ENCODE measurements around the gene AMOTL1.

The AMOTL1 gene

DNA sequence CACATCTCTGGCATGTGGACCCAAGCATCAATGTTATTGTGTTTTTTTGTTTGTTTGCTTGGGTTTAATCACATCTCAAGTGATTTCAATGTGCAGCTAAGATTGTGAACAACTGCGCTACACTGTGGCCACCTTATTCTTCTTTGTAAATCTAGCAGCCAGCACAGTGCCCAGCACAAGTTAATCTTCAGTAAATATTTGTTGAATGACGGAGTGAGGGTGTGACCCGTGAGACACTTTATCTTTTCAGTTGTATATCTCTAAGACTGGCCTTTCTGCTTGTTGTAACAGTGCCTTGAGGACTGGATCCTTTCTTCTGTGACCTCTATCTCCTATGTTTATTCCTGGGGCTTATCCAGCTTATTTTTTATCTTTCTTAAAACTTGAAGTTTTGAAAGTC is 21.4 kb upstream of the AMOTL1 start:
- no peak for DNase-seq

DNA sequence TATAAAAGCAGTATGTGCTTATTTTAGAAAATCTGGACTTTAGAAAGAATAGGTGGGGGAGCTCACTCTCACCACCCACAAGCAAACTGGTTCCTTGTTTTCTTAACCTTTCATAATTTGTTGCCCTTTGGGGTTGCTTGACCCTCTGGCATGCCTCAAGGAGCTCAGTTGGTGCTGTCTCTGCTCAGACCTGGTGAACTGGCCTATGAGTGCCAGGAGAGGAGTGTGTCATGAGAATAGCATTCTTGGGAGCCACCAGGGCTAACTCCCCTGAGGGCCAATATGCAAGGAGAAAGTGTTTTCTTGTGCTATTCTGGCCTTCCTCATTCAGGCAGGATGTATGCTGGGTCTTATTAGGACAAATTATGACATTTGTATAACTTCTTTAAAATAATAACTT is 21.0 kb upstream of the AMOTL1 start:
- no peak for DNase-seq

DNA sequence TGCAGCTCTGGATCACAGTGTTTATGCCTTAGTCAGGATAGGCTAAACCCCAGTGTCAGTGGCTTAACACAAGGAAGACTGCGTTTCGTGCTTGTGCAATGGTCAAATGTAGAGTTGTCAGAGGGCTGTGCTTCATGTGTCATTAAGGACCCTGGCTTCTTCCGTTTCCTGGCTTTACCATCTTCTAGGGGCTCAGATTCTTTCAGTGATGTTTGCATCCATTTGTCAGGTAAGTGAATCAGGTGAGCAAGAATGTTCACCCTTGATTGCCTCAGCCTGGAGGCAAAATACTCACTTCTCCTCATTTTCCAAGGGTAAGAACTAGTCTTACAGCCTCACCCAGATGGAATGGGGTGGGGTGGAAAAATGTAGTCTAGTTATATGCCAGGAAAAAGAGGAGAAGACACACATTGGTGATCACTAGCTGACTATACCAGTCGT is 20.5 kb upstream of the AMOTL1 start:
- DNase-seq, result no peak

DNA sequence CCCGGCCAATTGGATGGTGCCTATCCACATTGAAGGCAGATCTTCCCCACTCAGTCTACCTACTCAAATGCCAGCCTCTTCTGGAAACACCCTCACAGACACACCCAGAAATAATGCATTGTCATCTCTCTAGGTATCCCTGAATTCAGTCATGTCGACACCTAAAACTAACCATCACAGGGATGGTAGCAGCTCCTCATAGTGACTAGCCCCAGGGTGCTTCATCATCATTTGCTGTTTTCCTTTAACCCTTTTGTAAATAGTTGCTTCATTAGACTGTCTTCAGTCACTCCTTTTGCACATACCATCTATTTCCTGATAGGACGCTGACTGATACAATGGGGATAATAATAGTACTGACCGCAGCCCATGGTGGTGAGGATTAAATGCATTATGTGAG is 18.8 kb upstream of the AMOTL1 start:
- DNase-seq, result no peak

DNA sequence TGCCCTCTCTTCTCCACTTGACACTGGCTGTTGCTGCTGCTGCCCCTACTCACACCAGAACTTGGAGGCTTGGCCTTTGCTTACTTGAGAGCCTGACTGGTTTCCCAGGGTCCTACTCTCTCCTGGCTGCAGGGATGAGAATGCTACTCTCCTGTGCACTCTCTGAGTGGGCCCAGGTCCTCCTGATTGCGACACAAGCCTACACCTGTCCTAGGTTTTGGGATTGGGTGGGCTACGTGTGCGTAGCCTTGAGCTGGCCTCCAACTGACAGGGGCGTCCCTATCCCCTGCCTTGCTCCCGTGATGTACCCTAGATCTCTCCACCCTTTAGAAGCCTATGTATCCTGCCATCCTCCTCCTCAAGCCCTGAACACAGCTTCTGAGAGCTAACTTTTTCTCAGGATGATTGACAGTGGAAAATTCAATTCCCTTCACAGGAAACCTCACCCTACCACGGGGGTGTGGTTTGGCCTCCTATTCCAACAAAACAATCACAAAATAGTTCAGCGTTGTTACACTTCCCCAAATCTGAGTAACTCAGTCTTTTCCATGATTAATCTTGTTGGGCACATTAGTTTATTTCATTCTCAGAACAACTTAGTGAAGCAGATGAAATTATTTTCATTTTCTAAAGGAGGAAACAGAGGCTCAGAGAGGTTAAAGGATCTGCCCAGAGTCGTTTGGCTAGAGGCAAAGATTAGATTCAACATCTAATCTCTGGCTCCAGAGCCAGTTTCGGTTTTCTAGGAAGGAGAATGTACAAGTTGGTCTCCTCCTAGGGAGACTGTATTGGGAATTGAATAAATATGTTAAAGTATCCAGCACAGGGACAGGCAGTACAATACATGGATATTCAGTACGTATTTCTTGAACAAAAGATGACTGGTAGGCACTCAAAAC is 17.6 kb upstream of the AMOTL1 start:
- DNase-seq, result no peak

DNA sequence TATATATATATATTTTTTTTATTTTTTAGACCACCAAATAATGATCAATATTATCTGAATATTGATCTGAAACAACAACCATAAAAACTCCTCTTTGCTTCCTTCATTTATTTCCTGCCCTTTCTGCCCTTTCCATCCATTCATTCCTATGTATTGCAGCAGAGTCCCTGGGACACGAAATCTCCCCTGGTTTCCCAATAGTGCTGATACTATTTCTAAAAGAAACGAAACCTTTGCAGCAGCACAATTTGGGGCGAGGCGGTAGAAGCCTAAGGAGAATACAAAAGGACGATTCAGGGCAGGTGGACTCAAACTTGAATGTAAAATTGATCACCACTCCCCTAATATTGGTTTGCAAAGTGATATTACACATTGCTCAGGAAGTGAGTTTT is 16.9 kb upstream of the AMOTL1 start:
- no peak for DNase-seq

DNA sequence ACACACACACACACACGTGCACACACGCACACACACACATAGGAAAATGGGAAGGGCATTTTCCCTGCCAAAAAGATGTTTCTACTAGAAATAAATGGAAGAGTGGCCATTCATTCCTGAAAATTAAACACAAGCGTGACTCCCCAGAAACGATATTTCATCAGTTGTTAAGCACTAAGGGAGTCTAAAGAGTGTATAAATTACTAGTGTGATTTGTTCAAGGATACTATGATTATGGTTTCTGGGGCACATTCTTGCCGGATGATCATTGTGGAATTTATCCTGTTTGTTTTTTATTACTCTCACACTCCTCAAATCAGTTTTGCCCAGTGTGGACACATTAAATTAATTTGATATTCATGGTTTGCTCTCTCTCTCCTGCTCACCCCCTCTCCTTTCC is 16.4 kb upstream of the AMOTL1 start:
- no peak for DNase-seq

DNA sequence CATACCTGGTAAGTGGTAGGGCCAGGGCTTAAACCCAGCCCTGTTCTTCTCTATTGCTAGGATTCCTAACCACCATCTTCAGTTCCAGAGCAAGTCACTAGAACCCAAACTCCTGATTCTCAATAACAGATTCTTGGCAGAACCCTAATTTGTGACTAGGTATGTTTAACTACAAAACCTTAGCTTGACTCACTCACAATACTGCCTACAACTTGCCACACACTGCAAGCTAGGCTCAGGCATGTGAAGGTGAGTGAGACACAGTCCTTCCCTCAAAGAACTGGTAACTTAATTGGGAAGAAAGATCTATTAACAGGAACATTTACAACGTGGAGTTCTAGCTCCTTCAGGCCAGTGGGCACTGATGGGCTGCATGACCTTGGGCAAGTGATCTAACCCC is 14.5 kb upstream of the AMOTL1 start:
- DNase-seq, result no peak

DNA sequence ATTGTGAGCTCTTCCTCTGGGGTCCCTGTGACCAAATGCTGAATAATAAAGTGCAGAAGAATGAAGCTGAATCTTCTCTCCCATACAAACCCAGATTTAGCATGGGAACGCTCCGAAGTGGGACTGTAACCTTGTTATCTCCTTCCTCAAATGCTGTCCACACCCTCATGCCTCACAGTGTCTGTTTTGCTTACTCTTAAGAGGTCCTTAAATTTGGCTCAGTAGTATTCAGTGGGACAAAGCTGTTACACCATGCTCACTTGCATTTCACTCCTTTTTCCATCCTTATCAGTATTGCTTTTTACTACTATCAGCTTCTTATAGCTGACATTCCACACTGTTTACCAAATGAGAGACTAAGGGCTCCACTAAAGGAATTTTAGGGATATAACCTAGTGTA is 13.8 kb upstream of the AMOTL1 start:
- DNase-seq, result no peak

DNA sequence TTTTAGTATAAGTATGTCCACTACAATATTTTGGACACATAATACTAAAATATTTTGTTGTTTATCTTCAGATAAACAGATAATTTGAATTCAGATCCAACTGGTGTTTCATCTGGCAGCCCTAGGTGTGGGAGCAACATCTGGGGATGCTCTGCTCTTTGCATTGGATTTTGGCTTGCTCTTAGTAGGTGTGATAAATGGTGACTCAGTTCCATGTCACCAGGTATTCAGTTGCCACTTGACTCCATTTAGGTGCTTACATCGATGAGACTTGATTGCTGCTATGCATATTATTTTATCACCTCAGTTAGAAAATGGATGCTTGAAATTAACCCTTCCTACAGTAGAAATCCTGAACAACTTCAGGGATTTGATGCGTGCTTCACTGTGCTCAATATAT is 13.3 kb upstream of the AMOTL1 start:
- DNase-seq, result no peak

DNA sequence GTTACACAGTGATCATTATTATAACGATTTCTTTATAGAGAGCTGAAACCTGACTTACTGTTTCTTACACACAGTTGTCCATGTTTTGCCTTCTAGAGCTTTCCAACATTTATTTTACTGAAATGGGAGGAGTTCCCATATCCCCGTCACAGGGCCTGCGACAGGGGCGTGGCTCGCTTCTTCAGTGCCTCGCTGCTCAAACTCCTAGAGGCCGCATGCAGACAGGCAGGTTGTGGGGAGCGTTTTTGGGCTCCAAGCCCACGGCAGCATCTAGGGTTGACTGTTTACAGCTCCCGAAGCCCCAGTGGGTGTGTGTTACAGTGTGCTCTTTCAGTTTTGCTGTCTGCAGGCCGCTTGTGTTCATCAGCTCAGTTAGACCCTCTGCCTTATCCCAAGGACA is 12.7 kb upstream of the AMOTL1 start:
- DNase-seq, result no peak

DNA sequence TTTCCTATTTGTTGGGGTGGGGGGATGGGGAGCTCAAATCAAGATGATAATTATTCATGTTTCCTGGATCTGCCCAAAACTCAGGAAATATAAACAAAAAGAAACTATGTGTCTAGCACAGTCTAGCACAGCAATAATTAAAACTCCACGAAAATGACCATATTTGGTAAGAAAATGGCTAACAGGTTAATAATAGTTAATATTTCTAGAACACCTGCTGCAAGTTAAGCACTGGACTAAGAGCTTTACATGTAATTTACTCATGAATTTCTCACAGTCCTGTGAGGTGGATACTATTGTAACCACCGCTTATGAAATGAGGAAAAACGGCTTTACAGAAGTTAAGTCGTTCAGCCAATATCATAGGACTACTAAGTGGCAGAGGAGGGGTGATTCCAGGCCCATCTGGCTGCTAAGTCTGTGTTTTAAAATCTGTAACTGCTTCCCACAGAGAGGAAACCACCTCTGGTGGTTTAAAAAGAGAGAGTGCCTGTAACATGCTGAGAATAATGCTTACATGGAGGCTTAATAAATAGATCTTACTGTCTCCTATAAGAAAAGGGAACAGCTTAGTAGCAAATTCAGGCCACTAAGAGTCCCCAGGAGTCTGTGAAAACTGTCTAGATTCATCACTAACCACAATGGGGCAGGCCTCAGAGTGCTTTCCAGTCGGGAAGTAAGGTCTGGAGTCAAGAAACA is 11.0 kb upstream of the AMOTL1 start:
- no peak for DNase-seq

DNA sequence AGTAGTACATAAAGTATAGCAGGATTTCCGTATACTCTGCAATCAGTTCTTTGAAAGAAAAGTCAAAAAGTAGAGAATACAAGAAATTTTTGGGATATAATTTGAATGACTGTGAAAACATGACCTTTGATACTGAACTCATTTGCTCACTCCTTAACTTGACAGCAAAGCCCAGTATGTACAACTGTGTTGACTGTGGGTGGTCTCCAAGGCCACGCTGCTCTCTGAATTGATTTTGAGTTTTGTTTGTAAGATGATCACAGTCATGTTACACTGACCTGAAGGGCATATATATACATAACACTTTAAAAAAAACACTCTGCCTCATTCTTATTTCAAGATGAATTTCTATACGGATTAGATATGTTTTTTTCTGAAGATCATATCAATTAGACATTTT is 9.5 kb upstream of the AMOTL1 start:
- no peak for DNase-seq

DNA sequence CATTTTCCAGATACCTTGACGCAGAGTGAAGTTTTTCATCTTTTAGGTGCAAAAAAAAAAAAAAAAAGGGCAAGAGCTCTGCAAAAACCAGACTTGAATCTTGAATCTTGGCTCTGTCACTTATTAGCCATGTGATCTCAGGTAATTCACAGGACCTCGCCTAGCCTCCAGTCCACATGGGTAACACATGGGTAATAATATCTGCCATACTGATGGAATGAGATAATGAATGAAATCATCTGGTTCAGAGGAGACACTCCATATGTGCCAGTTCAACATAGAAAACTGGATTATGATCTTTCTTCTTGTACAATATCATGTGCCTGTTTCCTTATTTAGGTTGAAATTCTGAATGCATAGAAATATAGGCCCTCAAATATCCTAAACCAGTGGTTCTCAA is 8.6 kb upstream of the AMOTL1 start:
- DNase-seq, result no peak

DNA sequence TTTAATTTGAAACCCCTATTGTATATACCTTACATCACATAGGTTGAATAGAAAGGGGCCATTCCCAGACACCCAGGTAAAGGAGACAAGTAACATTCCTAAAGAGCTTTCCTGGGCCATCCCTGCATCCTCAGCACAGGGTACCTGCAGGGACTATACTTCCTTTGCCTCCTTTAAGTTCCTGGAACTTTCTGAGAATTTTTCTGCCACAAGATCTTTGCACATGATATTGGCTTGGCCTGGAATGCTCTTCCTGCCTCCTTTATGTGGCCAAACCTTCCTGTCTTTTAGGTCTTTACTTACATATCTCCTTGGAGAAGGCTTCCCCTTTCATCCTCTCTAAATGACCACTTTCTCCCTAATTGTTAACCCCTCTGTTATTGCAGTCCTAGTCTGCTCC is 7.9 kb upstream of the AMOTL1 start:
- DNase-seq, result no peak

DNA sequence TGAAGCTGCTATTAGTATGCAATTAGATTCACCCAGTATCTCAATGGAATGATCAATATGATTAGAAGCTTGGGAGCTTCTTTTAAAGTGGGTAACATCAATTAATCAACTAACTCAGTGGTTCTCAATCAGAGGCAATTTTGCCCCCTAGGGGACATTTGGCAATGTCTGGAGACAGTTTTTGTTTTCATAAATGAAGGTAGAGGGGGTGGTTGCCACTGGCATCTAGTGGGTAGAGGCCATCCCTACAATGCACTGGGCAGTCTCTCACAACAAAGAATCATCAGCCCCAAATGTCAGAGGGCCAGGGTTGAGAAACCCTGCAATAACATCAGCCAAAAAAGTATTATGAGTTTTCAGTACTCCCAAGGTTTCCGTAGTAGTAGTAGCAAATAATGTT is 5.9 kb upstream of the AMOTL1 start:
- no peak for DNase-seq

DNA sequence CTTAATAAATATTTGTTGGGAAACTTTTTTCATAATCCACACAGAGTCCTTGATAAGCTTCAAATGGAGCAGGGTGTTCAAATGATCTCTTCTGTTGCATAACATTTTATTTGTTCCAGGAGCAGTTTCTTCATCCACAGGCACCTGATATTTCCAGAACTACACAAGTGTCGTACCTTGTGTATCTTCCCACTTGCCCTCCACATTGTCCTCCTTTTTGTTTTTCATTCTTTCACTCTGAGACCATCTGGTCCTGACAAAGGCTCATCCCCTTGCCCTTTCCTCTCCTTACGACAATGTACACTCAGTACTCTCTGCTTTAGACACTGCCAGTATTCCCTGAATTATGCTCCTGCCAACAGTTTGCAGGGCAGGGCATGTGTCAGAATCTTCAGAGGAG is 5.2 kb upstream of the AMOTL1 start:
- DNase-seq, result no peak

DNA sequence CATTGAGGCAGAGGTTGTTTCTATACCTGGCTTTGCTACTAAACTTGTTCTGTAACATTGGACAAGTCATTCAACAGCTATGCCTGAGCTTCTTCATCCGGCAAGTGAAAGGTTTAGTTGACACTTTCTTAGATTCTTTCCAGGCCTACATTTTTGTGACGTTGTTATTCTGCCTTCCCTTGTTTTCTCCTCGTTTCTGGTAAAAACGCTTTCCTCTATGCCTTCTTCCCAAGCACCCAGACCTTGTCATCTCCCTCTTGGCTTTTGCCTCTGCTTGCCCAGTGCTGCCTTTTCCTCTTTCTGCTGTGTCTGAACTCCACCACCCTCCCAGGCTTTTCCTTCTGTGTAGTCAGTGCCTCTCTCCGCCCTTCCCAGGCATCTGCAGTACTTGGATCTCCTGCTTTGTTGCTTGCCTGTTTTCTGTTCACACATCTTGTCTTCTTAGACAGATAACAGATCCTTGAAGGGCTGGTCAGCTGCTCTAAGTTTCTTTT is 1.4 kb upstream of the AMOTL1 start:
- no peak for DNase-seq

DNA sequence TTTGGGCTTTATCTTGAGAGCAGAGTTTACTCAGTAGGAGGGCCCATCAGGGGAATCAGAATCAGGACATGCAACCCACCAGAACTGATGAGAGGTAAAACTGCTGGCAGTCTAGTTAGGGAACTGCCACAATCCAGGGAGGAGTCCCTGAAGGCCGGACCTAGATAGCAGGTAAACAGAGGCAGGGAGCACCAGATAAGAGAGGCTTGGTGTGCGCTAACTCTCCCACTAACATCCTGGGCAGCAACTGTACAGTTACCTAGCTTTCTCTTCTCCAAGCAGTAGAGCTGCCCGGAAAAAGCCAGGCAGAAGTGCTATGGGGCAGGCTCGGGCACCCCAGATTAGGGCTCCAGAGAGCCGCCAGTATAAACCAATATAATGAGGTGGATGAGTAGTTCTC is 865 bp upstream of the AMOTL1 start:
- DNase-seq, result no peak

DNA sequence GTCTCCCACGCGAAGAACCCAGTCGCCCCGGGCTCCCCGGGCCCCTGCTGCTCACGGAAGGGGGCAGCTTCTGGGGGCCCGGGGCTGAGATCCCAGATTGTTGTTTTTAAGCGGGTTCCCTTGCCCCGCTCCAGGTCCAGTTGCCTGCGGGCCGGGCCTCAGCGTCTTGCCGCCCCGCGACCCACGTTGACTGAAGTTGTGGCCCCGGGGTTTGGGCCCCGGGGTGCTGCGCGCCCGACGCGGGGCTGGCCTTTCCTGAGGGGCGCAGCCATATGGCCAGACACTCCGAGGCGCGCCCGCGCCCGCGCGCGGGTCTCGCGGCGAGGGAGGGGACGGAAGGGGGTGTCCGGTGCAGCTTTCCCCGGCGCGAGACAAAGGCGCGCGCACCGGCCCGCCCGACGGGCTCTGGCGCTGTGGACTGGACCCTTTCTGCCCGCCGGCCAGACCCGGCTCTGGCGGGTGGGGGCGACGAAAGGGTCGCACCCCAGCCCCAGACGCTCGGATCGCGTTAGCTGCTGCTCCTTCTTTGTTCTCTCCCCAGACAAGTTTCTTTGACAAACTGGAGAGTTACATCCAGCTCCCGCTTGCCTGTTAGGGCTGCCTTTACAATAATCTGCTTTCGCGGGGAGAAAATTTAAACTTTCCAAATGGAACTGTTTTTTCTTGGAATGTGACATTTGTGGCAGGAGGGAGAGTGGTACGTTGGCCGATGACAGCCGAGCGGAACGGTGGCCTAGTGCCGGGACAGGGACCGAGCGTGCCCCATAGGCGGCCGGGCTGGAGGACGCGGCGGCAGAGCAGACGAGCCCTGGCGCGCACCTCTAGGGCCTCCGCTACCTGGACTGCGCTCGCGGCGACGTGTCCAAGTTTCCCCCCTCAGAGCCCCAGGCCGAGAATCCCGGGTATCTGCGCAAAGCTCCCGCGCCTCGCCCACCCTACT is 716 bp downstream of the AMOTL1 start:
- DNase-seq, result no peak

DNA sequence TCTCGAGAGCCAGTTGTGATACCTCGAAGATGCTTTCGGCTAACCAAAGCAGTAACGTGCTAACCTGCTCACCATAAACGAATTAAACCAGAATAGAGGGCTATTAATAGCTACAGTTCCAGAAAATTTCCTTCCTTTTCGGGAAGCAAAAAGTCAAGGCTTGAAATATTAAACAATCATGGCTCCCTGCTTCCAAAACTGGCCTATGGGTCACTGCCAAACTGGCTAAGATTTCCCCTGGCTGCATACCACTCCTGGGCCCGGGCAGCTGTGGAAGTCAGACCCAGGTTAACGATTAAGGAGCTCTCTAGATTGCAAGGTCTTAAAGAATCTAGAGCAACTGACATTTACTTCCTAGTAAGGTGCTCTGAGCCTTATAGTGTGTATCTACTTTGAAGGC is 1.7 kb downstream of the AMOTL1 start:
- DNase-seq, result no peak

DNA sequence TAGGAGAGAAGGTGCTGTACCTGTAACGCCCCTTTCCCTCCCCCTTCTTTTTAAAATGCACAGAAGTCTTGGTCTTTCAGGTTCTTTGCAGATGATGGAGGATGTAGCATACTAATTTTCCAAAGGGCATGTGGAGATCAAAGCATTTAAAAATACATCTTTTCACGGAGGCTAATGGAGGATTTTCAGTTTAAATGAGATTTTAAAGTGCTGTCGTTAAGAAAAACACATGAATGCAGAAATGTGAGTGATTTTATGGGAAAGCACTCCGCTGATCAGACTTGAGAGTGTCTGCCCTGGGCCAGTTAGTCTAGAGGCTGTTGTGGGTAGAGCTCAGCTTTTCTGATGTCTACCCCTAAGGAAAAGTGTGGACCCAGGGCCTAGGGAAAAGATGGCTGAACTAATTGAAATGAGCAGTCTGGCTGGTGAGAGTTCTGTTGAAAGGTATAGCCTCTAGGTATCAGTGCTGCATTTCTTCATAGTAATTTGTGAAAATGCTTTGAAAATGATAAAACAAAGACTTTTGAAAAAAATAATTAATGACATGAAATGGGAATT is 2.5 kb downstream of the AMOTL1 start:
- DNase-seq, result no peak

DNA sequence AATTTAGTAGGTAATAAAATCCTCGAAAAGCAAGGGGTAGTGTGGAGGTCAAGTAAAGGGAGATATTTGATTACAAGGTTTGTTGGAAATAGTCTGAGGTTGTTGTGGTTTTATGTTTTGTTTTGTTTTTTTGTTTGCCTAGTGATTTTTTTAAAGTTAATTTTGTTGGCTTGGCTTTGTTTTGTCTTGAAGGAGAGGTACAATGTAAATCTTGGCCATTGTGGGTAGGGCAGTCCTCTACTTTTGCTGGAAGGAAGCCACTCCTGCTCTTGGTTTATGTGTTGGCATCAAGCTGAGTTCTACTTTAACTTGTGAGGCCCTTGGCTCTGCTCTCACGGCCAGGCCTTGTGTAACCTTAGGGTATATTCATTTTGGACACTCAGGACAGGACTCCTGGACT is 3.2 kb downstream of the AMOTL1 start:
- no peak for DNase-seq

Measured in effector CD4-positive, alpha-beta T cell (primary cell).